Spleen (tissue), 11 donors: ENCODE results near the gene CADM2. TPM values are rescaled to one million over a fixed set of nuclear protein-coding genes. Genes with fewer than 3 reads are reported as not detected.

Experiments
- DNase-seq: peaks from one replicate; pipeline ENCODE4 v3.0.0-alpha.2; 2020
- H3K27ac ChIP-seq, 8 donors: fragments of 200-600 bp; sonication (generic) in 7 of 8; 1 replicate in 4 of 8; 2 replicates in 4 of 8; pipeline versions ENCODE4 v1.5.0 to v1.8.0; 2016 to 2021; ENCODE audit warnings: inconsistent platforms in 4 of 8, mild to moderate bottlenecking in 4 of 8, moderate library complexity in 1 of 8
- H3K27me3 ChIP-seq, 7 donors: fragments of 200-600 bp; sonication (generic) in 6 of 7; replicated peaks in 1 of 7; 1 replicate in 4 of 7; 2 replicates in 3 of 7; pipeline versions ENCODE4 v1.5.0 to v1.8.0; 2016 to 2021; ENCODE audit warnings: inconsistent platforms in 3 of 7, mild to moderate bottlenecking in 1 of 7
- H3K36me3 ChIP-seq, 6 donors: fragments of 200-600 bp; sonication (generic) in 5 of 6; 1 replicate in 4 of 6; 2 replicates in 2 of 6; pipeline versions ENCODE4 v1.5.0 to v1.8.0; 2016 to 2021; ENCODE audit warnings: inconsistent platforms in 2 of 6
- H3K4me1 ChIP-seq, 6 donors: fragments of 200-600 bp; sonication (generic) in 5 of 6; 1 replicate in 3 of 6; 2 replicates in 3 of 6; pipeline versions ENCODE4 v1.5.0 to v1.8.0; 2016 to 2021; ENCODE audit warnings: inconsistent platforms in 3 of 6
- H3K4me3 ChIP-seq, 8 donors: fragments of 200-600 bp; sonication (generic) in 7 of 8; 1 replicate in 4 of 8; 2 replicates in 4 of 8; pipeline versions ENCODE4 v1.5.0 to v1.8.0; 2016 to 2021; ENCODE audit warnings: inconsistent platforms in 4 of 8, mild to moderate bottlenecking in 4 of 8, moderate library complexity in 2 of 8
- H3K9me3 ChIP-seq, 8 donors: fragments of 200-600 bp; sonication (generic) in 7 of 8; 1 replicate in 4 of 8; 2 replicates in 4 of 8; pipeline versions ENCODE4 v1.5.0 to v1.8.0; 2016 to 2021; ENCODE audit warnings: inconsistent platforms in 4 of 8
- POLR2A ChIP-seq, 3 donors: fragments of 450-650 bp; IDR thresholded peaks; one replicate each; pipeline ENCODE4 v1.5.1; 2017; ENCODE audit warnings: antibody characterized with exemption in 3 of 3, mild to moderate bottlenecking in 1 of 3
- POLR2AphosphoS5 ChIP-seq, 3 donors: sonication (generic); formaldehyde crosslinking; IDR thresholded peaks; one replicate each; pipeline ENCODE4 v1.5.1; 2017; ENCODE audit warnings: antibody characterized with exemption in 3 of 3
- WGBS, 5 donors: extraction: QIAGEN DNeasy Blood & Tissue Kit in 3 of 5; methylation state at CpG; one replicate each; pipeline versions ENCODE4 v1.1.5 to v1.1.7; 2013 to 2018; 5-methylcytosine and 5-hydroxymethylcytosine counted together
- intact Hi-C: fragments of 100-400 bp; cut with DNase I; formaldehyde crosslinking; loops from one replicate; pipeline ENCODE4 v1.15.0; 2023; ENCODE audit warnings: low total_unique reads
- polyA plus RNA-seq, 3 donors: library from polyadenylated mRNA; stranded (reverse); fragments of 200-250 nt; gene quantifications; one replicate each; pipeline ENCODE4 v1.2.1, GENCODE V29; 2013
- total RNA-seq, 7 donors: library from RNA; depleted of rRNA in 3 of 7; stranded (reverse); fragments of >200 nt in 3 of 7; fragmentation: NEBNext Ultra II Directional in 4 of 7; extraction: Animal tissue kit (Norgen Biotek cat#: 25700) in 4 of 7; gene quantifications; one replicate each; pipeline versions ENCODE4 v1.1.0 to v1.2.1, GENCODE V29; 2016 to 2021
- TF ChIP-seq, protein P1 (sequence below), 11 experiments: fragments of 200-600 bp in 7 of 11; fragments of 450-650 bp in 4 of 11; sonication (generic) in 4 of 11; IDR thresholded peaks in 8 of 11; conservative IDR thresholded peaks in 3 of 11; 1 replicate in 7 of 11; 2 replicates in 4 of 11; pipeline versions ENCODE4 v1.4.0 to v1.8.0; 2016 to 2021; ENCODE audit warnings: antibody characterized with exemption in 11 of 11, inconsistent platforms in 4 of 11, mild to moderate bottlenecking in 1 of 11
- donor health status: healthy with polysubstance abuse.
- donor health status: DM: no; HTN: no; CAD: no; lungs with moderate emphysema.
- donor health status: DM: no; HTN: no; CAD: no.
- donor health status: Bipolar disorder and iron deficiency.
- donor health status: healthy.
- donor health status: DM: no; HTN: no; CAD: no.
- donor health status: DM: yes; HTN: yes; CAD: no.

Gene CADM2
- total and polyA plus RNA-seq, 10 donors, result 0.03 to 4.0 (median 1.0) TPM; not detected in 1

DNA sequence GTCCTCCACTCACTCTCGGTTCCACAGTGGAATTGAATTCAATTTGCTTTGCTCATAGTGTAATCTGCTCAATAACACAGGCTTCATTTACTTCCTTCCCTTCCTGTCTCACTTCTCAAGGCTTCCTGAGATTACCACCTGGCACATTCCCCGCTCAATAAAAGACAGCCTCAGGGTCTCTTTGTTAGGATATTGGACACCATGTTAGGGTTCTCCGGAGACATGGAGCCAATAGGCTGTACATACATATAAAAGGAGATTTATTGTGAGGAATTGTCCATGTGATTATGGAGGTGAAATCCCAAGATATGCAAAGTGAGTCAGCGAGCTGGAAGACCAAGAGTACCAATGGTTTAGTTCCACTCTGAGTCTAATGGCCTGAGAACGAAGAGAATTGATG, 974.5 kb downstream of the CADM2 start:
- Histone ChIP-seq H3K4me1 (no peaks in the 10 kb centered on the region), H3K9me3 (no peaks in the 10 kb centered on the region), H3K27me3 (no peaks in the 10 kb centered on the region), H3K27ac (no peak overlapping the region), H3K4me3 (no peak overlapping the region), H3K36me3 (no peaks in the 10 kb centered on the region)
- no peak for DNase-seq
- intact Hi-C loops, result no loop called here
- TF ChIP-seq POLR2A (IDR thresholded peaks at IDR 0.05), result no peak
- TF ChIP-seq POLR2AphosphoS5 (IDR thresholded peaks at IDR 0.05), result no peak
- TF ChIP-seq, protein P1, sequence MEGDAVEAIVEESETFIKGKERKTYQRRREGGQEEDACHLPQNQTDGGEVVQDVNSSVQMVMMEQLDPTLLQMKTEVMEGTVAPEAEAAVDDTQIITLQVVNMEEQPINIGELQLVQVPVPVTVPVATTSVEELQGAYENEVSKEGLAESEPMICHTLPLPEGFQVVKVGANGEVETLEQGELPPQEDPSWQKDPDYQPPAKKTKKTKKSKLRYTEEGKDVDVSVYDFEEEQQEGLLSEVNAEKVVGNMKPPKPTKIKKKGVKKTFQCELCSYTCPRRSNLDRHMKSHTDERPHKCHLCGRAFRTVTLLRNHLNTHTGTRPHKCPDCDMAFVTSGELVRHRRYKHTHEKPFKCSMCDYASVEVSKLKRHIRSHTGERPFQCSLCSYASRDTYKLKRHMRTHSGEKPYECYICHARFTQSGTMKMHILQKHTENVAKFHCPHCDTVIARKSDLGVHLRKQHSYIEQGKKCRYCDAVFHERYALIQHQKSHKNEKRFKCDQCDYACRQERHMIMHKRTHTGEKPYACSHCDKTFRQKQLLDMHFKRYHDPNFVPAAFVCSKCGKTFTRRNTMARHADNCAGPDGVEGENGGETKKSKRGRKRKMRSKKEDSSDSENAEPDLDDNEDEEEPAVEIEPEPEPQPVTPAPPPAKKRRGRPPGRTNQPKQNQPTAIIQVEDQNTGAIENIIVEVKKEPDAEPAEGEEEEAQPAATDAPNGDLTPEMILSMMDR (IDR thresholded peaks at IDR 0.05 in 8 of 11, conservative IDR thresholded peaks at IDR 0.05 in 3 of 11), result no peak
- WGBS, 5 donors, result 52 to 68% (median 63%) methylated on average over 5 of the region's 5 CpGs

DNA sequence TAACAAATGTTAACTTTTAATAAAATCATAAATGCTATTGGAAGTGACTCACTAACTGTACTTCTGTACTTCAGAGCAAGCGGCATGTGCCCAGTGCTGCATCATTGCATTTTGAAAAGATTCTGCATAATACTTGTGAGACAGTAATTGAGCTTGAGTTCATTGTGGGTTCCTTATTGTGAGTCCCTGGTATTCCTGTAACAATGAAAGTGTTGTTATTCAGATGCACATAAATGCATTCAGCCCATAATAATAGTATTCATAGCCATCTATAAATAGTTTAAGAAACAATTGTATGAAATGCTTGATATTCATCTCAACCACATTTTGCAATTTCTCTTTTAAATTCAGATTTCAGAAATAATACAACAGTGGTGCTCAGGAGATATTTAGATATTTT, 976.4 kb downstream of the CADM2 start:
- intact Hi-C loops, result no loop called here
- no peak overlapping the region for H3K27ac ChIP-seq
- no peaks in the 10 kb centered on the region for H3K27me3 ChIP-seq
- H3K4me1 ChIP-seq, result no peaks in the 10 kb centered on the region
- H3K4me3 ChIP-seq, result no peak overlapping the region
- H3K9me3 ChIP-seq, result no peaks in the 10 kb centered on the region
- TF ChIP-seq POLR2AphosphoS5 (IDR thresholded peaks at IDR 0.05) (no peak), POLR2A (IDR thresholded peaks at IDR 0.05) (no peak)
- TF ChIP-seq, protein P1 (IDR thresholded peaks at IDR 0.05 in 8 of 11, conservative IDR thresholded peaks at IDR 0.05 in 3 of 11), result no peak
- WGBS, 5 donors, result 91 to 98% (median 94%) methylated on average over 1 of the region's 1 CpG
- H3K36me3 ChIP-seq, result no peaks in the 10 kb centered on the region
- no peak for DNase-seq

DNA sequence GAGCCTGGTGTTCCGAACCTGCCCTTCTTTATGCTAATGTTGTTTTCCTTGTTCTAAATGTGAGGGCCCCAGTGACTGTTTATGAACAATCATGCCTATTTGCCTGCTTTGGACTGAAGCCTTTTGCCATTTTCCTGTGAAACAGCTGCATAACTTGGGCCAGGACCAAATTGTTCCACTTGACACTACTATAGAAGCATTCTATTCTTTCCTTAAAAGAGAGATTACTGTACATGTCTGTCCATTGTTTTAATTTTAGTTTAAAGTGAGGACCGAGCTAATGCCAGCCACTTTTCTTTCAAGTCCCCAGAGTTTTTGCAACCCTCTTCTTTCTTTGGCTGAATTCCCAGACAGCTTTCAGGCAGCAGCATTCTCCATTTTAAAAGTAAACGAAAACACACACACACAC, 980.3 kb downstream of the CADM2 start:
- Histone ChIP-seq H3K4me3 (no peak overlapping the region), H3K9me3 (peaks cover 0 to 13% (median 3%) of the 10 kb centered on the region in 8 donors), H3K27me3 (no peaks in the 10 kb centered on the region), H3K36me3 (no peaks in the 10 kb centered on the region), H3K4me1 (no peaks in the 10 kb centered on the region), H3K27ac (no peak overlapping the region)
- 48 to 58% (median 55%) methylated on average over 3 of the region's 3 CpGs for WGBS, 5 donors
- intact Hi-C loops, result no loop called here
- TF ChIP-seq, protein P1 (IDR thresholded peaks at IDR 0.05 in 8 of 11, conservative IDR thresholded peaks at IDR 0.05 in 3 of 11), result no peak
- TF ChIP-seq POLR2A (IDR thresholded peaks at IDR 0.05) (no peak), POLR2AphosphoS5 (IDR thresholded peaks at IDR 0.05) (no peak)
- DNase-seq, result no peak

DNA sequence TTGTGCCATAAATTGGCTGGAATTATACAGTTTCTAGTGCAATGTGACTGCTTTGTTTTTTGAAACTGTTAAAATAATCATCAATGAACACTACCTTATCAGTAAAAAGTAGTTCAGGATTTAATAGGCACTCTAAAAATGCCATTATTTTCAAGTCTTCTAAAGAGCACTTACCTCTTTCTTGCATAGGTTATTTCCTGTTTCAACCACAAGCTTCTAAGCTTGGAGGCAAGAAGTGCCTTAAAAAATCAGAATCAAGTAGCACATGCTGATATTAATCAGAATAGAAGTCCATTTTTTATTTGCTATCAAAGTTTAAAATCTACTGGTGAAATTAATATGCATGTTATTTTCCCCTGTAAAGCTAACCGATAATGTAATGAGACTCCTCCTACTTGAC, 991.6 kb downstream of the CADM2 start:
- WGBS, 5 donors, result 63 to 82% (median 76%) methylated on average over 1 of the region's 1 CpG
- Histone ChIP-seq H3K36me3 (no peaks in the 10 kb centered on the region), H3K4me3 (no peak overlapping the region), H3K9me3 (peaks cover 0 to 13% (median 5%) of the 10 kb centered on the region in 8 donors), H3K27me3 (no peaks in the 10 kb centered on the region), H3K27ac (no peak overlapping the region), H3K4me1 (no peaks in the 10 kb centered on the region)
- TF ChIP-seq POLR2AphosphoS5 (IDR thresholded peaks at IDR 0.05) (no peak), POLR2A (IDR thresholded peaks at IDR 0.05) (no peak)
- TF ChIP-seq, protein P1 (IDR thresholded peaks at IDR 0.05 in 8 of 11, conservative IDR thresholded peaks at IDR 0.05 in 3 of 11), result no peak
- intact Hi-C loops, result no loop called here
- no peak for DNase-seq
